ENCODE data around the gene CDH4.

CDH4 gene

DNA sequence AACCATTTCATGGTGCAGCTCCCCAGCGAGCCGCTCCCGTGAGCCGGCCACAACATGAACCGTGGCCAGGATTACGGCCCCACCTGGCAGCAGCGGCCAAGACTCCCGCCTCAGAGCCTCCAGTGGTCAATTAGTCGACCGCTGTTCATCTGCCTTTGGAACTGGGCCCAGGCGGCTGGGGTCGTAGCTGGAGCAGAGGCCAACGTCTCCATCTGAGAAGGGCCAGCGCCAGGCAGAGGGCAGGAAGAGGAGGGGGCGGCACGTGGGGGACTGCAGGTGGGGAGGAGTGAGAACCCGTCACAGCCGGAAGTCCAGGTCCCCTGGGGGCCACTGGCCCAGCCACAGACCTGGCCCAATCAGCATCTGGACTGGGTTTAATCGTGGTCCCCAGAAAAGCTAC, 629.4 kb downstream of the CDH4 start:
- no peak overlapping the region for H3K27ac ChIP-seq
- DNase-seq (ENCODE audit: low read depth, low spot score), result no peak

DNA sequence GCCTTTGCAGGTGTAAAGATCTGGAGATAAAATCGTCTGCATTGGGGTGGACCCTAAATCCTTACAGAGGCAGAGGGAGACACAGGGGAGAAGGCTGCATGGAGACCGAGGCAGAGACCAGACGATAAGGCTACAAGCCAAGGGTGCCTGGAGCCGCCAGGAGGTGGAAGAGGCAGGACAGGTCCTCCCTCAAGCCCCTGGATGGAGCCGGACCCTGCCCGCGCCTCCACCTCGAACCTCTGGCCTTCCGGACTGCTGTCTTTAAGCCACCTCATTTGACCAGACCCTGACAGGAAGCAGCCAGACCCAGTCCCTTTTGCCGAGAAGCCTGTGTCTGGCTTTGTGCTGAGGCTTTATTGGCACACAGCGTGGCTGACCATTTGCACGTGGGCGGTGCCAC, 629.8 kb downstream of the CDH4 start:
- DNase-seq (ENCODE audit: low read depth, low spot score), result no peak
- no peak overlapping the region for H3K27ac ChIP-seq

DNA sequence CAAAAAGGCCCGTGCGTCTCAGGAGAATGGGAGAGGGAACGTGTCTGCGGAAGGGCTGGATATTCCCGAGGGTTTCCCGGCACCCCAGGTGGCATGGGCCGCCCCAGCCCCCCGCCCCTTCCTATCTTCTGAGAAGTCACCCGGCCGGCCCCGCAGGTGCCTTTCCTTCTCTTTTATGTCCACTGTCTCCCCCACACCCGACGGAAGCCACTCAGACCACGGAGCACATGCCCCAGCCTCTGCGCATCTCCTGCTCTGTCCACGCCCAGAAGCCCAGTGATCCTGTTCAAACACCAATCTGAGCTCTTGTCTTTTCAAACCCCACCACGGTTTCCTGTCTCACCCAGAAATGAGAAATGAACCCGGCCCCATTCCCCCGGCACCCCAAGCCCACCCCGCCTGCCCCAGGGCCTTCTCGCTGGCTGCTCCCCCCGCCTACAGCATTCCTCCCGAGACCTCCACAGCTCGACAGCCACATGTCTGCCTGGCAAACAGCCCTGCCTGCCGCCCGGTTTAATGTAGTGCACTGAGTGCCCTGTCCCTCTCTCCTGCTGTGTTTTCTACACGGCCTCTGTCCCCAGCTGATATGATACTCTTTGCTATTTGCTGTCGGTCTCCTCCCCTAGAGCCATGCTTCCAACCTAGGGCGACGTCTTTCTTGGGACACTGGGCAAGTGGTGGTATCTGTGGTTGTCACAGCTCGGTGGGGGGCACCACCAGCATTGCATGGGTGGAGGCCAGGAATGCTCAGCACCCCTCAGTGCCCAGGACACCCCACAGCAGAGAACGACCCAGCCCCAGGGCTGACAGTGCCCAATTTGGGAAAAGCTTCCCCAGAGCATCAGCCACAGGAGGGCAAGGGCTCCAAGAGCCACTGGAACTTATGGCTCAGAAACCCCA, 630.9 kb downstream of the CDH4 start:
- no peak for DNase-seq (ENCODE audit: low read depth, low spot score)
- no peak overlapping the region for H3K27ac ChIP-seq

DNA sequence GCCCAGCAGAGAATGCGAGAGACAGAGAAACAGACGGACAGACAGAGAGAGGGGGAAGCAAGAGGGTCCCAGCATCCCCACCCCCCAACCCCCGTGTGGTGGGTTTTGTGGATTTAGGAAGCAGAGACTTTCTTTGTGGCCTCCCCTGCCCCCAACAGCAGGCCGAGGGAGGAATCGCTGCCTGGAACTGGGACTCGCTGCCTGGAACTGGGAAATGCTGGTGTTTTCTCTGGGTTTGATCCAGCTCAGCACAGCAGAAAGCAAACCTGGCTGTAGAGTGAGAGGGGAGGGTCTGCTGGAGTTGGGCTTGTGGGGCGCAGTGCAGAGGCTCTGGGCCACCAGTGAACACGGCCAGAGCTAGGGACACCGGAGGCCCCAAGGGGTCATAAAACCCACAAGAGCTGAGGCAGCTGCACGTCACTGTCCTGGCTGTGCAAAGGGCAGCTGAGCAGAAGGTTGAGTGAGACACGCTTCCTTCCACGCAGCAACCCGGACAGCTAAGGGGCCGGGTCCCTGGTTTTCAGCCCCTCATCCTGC, 631.9 kb downstream of the CDH4 start:
- H3K27ac ChIP-seq, result no peak overlapping the region
- DNase-seq (ENCODE audit: low read depth, low spot score), result no peak

DNA sequence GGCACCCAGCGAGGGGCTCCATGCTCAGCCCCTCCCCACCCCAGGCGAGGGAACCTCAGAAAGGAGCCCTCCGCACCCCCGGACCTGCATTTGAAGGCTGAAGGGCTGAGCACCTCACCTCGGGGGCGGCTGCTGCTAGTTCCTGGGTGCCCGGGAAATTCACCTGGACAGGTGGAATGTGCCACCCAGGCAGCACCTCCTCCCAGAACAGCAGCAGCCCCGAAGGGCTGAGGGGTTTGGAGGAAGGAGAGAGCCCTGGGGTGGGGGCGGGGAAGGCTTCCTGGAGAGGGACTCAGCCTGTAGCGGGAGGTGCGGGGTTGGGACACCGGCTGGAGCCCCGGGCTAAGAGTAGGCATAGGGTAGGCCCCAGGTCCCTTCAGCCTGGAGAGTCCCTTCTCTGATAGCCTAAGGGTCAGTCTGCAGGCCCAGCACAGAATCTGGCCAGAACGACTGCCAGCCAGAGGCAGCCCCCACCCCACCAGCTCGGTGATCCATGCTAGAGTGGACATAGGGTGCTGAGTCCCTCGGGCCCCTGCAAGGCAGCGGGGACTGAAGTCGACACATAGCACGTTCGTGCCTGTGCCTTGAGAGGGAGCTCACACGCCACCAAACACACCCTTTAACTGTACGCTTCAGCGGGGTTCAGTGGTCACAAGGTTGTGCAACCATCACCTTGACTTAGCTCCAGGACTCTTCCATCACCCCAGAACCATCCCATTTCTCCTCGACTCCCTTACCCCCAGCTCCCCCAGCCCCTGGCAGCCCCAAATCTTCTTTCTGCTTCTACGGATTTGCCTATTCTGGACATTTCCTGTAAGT, 632.7 kb downstream of the CDH4 start:
- no peak for DNase-seq (ENCODE audit: low read depth, low spot score)
- no peak overlapping the region for H3K27ac ChIP-seq

DNA sequence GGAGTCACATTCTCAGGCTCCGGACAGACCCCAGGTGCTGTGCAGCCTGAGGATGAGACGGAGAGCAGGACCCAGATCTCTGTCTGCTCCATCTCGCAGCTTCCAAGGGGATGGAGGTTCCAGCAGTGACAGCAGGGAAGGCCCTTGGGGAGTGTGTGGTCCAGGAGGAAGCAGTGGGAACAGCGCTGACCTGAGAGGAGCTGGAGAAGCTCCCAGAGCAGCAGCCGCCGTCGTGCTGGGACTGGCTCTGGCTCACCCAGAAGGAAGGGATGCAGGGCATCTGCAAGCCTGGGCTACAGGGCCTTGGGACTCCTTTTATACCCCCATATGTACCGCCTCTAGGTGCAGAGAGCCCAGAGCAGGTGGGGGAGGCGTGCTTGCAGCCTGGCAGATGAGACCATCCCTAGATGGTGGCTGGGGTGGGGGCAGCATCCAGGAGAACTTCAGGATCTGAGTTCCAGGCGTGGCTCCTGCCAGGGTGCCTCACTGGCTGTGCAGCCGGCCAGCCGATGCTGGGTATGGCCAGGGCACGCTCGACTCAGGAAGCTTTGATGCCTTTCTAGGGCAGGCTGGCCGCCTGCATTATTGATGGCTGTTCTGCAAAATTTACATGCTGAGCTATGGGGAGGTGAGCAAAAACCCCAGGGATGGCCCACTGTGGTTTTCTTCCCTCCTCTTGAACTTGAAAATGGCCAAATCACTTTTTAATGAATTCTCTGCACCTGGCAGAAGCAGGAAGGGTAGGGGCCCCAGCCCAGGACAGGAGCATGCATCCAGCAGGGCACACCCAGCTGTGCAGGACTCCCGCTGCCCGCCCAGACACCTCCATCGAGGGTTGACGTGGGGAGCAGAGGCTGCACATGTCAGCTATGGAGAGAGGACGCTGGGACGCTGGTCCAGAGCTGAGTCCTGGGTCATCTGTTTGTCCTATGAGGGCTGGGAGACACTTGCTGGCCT, 634.0 kb downstream of the CDH4 start:
- DNase-seq (ENCODE audit: low read depth, low spot score), result no peak
- H3K27ac ChIP-seq, result no peak overlapping the region

DNA sequence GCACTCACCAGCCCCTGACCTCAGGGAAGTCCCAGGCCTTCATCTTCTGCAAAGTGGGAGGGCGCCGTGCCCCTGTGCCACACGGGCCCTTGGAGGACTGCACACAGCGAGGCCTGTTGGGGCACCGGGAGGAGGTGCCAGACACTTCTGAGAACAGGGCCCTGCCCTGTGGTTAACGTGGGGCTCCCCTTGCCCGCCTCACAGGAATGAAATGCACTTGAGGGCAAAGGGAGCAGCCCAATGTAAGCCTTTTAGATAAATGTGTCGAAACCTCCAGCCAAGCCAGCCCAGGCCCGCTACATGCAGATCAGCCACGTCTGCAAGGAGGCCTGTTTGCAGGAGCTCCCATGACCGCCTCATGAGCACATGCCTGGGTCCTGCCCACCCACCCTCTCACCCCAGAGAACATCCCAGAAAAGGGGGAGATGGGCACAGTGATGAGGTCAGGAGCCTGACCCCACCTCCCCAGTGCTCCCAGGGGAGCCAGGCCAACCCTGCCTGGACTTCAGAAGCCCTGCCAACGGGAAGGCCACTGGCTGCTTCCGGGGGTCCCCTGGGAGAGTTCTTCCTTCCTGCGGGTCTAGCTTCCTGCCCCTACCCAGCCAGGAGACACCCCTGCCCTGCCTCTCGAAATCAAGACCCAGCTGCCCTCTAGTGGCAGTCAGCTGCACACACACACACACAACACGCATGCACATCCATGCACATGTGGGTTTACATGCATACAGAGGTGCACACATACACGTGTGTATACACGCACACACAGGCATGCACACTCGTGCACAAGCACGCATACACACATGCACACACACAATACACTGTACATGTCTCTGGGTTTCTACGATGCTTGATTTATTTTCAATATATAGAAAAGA, 634.9 kb downstream of the CDH4 start:
- no peak overlapping the region for H3K27ac ChIP-seq
- DNase-seq (ENCODE audit: low read depth, low spot score), result no peak

DNA sequence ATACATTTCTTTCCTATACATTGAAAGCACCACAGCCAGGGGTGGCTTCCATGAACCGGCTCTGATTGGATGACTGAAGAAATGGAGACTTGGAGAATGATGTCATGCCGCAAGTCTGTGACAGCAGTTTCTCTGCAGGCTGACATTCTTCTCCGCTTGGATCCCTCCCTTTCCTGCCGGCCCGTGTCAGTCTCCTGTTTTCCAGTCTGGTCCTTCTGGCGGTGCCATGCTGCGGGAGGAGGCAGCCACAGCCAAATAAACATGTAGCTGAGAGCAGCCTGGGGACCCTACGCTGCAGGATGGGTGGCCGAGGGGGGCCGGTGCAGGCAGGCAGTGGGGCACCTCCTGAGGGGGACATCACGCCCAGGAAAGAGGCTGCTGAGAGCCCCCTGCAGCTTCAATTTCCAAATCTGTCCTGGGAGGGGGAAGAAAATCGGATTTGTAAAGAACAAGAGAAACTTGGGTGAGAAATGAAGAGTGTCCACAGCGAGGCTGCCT, 635.6 kb downstream of the CDH4 start:
- H3K27ac ChIP-seq, result no peak overlapping the region
- no peak for DNase-seq (ENCODE audit: low read depth, low spot score)

DNA sequence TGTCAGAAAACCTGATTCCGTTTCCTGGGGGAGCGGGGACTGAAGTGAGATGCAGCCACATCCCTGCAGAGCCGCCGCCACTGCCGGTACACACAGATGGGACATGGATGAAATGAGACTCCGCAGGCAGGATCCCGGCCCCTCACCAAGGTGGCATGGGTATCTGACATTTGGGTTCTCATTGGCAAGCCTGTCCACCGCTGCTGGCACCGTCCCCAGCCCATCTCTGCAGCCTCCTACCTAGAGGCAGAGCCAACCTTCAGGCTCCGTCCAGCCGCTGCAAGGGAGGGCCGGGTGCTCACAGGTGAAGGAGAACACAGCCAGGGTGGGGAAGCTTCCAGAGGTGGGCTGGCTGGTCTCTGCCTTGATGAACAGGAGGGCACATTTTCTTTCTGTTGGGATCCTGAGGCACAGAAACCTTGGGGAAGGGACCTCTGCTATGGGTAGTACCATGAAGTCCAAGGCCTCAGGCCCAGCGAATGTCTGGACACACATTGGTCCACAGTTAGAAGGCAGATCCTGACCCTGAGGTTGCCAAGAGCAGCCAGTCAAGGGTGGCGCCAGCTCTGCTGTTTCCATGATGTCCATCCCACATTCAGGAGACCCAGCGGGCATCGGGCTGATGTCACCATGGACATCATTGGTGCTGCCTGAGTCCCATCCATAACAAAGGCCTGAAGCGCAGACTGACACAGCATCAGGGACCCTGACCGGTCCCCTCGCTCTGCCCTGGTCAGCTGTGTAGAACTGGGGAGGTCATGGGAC, 636.2 kb downstream of the CDH4 start:
- DNase-seq (ENCODE audit: low read depth, low spot score), result no peak
- H3K27ac ChIP-seq, result no peak overlapping the region

DNA sequence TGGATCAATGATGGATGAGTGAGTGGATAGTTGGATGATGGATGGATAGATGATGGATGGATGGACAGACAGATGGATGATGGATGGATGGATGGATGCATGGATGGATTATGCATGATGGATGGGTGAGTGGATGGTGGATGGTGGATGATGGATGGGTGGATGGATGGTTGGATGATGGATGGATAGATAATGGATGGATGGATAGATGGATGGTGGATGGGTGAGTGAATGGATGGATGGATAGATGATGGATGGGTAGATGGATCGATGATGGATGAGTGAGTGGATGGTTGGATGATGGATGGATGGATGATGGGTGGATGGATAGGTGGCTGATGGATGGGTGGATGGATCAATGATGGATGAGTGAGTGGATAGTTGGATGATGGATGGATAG, 637.6 kb downstream of the CDH4 start:
- no peak for DNase-seq (ENCODE audit: low read depth, low spot score)
- no peak overlapping the region for H3K27ac ChIP-seq

DNA sequence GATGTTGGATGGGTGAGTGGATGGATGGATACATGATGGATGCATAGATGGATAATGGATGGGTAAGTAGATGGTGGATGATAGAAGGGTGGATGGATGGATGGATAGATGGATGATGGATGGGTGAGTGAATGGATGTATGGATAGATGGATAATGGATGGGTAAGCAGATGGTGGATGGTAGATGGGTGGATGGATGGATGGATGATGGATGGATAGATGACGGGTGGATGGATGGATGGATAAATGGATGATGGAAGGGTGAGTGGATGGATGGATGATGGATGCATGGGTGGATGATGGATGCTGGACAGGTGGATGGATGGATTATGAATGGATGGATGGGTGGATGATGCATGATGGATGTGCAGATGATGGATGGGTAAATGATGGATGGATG, 638.1 kb downstream of the CDH4 start:
- H3K27ac ChIP-seq, result no peak overlapping the region
- no peak for DNase-seq (ENCODE audit: low read depth, low spot score)

DNA sequence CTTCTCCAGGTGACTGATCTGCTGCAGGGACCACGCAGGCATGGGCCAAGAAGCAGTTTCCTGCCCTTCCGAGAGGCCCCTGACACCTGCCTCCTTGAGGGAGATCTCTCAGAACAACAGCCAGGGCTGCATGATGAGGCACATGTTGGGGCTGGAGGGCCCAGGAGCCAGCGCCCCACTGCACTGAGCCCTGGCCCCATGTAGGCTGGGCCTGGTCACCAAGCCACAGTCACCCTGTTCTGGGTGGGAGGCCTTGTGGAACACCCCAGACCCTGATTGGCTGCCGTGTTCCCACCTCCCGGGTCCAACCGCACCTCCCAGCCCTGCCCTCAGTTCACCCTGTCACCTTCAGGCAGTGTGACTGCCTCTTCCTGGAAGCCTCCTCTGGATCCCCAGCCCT, 639.4 kb downstream of the CDH4 start:
- DNase-seq (ENCODE audit: low read depth, low spot score), result no peak
- no peak overlapping the region for H3K27ac ChIP-seq

DNA sequence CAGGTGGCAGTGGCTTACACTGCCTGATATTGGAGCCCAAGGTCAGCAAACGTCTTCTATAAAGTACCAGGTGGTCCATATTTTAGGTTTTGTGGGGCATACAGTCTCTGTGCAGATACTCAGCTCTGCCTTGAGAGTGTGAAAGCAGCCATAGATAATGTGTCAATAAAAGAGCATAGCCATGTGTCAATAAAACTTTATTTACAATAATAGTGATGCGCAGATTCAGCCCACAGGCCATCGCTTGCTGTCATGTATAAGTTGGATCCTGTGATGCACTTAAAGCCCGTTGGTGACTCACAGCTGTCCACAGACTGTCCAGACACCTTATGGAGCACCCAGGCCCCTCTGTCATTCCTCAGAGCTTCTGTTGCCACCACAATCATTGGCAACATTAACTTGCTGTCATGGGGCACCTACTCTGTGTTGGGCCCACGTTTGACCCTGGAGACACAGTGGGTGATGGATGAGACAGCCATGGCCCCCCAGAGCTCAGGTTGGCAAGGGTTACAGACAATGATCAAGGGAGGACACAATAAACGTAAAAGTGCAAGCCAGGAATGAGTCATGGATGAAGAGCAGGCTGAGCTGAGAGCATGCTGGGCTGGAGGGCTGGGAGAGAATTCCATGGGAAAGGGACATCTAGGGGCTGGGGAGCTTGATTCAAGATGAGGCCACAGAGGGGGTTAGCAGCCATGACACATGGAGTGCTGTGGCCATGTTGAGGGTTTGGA, 640.0 kb downstream of the CDH4 start:
- no peak for DNase-seq (ENCODE audit: low read depth, low spot score)
- no peak overlapping the region for H3K27ac ChIP-seq

DNA sequence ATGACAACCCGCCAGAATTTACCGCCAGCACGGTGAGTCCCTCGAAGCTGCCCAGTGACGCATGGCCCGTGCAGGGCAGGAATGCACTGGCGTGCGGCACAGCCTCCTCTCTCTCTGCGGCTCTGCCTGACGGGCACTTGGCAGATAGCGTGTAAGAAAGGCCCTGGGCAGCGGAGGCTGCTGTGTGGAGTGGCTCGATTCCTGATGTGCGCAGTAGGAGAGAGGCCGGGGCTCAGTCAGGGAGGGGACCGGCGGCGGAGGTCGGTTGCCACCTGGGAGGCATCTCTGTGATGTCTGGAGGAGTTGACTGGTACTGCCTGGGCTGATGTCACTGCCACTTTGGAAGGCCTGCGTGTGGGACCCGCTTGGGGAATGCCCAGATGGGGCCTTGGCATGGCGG, 643.0 kb downstream of the CDH4 start:
- no peak for DNase-seq (ENCODE audit: low read depth, low spot score)
- H3K27ac ChIP-seq, result no peak overlapping the region

DNA sequence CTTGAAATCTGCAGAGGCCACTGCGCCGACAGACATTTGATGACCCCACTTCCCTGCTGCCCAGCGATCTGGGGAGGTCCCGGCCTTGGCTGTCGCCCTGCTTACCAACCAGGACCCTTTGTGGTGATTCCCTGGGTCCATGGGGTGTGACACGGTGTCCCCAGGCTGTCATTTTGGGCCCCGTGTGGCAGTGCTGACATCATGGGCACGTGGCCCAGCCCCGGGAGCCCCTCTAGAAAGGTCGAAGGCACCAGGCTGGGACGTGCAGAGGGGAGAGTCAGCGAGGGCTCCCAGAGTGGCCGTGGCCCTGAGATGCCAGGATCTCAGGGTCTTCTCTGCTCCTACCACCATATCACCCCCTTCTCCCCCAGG, 643.6 kb downstream of the CDH4 start:
- no peak for DNase-seq (ENCODE audit: low read depth, low spot score)
- H3K27ac ChIP-seq, result no peak overlapping the region

DNA sequence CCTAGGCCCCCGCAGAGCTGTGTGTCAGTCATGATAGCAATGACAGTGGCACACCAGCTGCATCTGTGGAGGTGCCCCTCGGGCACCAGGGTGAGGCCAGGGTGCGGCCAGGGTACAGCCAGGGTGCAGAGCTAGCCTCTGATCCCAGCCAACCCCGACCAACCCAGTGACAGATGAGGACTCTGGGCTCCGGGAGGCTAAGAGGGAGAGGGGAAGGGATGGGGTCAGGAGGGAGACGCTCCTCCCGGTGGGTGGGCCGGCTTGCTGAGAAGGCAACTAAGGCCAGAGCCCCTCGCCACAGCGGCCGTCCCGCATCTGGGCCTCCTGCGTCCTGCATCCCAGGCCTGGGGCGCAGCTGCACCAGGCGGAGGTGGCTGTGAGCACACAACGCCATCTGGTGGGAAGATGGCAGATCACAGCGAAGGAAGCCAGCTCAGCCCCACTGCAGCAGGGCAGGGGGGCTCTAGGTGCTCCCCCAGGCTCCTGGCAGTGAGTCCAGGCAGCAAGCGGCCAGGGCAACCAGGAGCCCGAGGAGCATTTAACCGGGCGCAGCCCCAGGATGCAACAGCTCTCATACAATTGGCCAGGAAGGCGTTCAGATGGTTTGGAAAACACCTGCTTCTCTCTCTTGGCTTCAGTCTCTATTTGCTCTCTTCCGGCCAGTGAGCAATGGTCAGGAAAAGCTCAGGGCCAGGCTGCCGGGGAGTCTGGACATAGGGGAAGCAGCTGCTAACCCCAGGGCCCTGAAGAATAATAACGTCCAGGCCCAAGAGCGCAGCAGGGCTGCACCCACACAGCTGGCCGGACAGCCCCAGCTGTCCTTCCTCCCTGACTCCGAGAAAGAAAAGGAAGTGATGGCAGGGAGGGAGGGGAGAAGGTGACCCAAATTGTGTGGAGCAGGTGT, 644.2 kb downstream of the CDH4 start:
- H3K27ac ChIP-seq, result no peak overlapping the region
- no peak for DNase-seq (ENCODE audit: low read depth, low spot score)
